ELR (cell line): ENCODE data around the gene AHNAK2.

ENCODE experiments used
- DNase-seq: peaks from one replicate; pipeline ENCODE4 v3.0.0-alpha.2; 2015; ENCODE audit warnings: low read depth

The AHNAK2 gene

DNA sequence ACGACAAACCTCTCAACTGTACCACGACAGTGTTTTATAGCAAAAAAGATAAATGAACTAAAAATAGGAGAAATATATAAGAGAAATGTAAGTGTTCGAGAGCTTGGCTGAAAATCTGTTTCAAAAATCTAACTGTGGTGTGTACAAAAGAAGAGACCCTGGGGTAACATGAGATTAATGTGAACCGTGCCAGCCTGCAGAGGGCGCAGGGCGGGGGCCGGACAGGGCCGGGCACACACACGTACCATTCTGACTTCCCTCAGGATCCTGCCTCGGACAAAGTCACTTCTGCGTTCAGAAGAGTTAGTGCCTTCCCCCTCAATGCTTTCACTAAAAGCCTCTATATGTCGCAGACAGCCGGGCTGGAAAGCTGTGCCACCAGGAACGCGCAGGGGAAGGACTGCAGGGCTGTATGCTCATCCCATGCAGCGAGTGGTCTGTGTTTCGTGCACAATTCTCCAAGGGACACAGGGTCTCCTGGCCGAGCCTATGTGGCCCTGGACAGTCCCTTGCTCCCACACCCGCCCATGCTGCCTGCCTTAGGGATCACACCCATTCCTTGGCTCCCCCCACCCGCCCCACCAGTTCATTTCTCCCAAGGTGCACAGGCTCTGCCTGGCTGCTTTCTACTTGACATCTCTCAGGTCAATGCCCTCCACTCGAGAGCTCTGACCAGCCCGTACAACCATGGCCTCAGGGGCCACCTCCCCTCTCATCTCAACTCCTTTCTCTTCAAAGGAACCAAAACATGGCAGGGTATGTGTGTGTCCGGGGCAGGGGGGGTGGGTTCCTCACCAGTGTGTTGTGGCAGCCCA lies 34.2 kb upstream of the AHNAK2 start:
- DNase-seq = no peak

DNA sequence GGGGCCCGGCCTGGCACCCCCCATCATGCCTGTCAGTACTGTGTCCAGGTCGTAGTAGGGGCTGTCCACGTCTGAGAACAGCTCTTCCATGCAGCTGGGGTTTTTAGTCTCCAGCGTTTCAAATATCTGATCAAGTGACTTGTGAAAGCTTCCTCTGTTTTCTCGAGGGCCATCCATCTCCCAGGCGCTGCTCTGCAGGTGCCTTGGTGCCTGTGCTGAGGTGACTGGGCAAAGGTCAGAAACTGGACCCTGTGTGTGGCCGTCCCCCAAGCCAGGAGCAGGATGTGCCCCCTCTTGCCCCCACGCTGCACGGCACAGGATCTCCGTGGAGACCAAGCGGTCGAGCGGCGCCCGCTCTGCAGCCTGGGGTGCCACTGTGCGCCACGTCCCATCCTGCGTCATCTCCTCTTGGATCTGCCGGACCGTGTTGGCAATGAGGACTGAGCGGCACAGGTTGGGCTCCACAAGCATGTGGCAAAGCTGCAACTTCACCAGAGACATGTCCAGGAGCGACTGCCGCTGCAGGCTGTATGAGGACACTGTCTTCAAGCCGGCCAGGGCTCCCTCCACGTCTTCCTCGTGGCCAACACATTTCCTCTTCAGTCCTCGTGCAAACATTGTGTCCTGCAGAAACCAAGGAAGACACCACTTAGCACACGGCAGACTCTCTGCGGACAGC lies 33.3 kb upstream of the AHNAK2 start:
- no peak for DNase-seq

- no peak for DNase-seq
Observed at GRCh38 chr14:105010891-105011291, 32.7 kb upstream of the AHNAK2 start.

DNA sequence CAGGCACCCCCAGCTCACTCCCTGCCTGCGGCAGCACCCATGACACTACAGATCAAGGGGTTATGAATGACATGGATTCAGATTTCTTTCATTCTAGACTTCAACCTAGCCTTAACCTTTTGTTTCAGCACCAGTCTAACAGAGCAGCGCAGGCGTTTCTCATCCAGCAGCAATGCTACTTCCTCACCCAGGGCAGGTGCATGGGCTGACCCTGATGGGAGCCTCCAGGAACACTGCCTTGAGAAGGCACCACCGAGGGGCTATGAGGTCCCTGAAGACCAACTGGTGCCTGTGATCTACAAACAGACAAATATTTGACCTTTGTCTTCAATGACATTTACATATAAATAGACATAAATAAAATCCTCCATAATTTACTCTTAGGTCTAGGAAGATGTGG lies 31.9 kb upstream of the AHNAK2 start:
- DNase-seq = no peak

GRCh38 chr14:105007593-105008264 lies 29.6 kb upstream of the AHNAK2 start:
- no peak for DNase-seq

GRCh38 chr14:105006831-105007592 lies 28.8 kb upstream of the AHNAK2 start:
- no peak for DNase-seq

- no peak for DNase-seq
Observed at GRCh38 chr14:105005929-105006830, 28.0 kb upstream of the AHNAK2 start.

DNA sequence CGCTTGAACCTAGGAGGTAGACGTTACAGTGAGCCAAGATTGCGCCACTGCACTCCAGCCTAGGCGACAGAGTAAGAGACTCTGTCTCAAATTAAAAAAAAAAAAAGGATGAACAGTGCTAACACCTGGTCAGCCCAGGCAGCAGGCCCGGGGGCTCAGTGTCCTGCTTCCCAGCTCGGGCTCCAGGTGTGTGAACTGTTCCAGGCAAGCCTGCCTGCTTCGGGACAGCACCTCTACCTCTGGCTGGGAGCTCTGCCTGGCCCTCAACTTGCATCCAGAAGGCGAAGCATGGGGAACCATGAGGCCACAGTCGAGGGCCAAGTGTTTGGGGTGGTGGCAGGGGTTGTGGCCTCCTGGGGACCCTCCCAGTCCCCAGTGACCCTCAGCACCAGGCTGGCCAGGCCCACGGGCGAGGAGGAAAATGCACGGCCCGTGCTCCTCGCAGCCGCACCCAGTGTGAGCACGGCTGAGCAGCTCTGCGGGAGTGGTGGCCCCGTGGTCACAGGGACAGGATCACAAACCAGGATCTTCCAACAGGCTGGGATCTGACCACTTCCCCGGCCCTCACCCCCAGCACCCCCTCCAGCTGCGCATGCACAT lies 27.3 kb upstream of the AHNAK2 start:
- DNase-seq = no peak

DNA sequence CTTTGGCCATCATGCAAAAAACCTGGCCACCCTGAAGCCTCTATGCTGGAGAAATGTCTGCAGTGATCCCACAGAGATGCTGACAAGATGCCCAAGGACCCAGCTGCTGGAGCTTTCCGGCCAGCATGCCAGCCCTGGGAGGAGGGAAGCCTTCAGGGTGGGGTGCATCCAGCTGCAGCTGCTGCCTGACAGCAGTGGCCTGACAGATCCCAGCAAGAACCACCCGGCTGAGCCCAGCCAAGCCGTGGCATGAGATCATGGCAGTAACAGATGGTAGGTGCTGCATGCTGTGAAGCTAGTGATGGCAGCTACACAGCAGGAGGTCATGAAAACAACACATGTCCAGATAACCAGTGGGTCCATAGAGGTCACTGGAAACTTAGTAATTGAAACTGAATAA lies 21.2 kb upstream of the AHNAK2 start:
- no peak for DNase-seq

DNA sequence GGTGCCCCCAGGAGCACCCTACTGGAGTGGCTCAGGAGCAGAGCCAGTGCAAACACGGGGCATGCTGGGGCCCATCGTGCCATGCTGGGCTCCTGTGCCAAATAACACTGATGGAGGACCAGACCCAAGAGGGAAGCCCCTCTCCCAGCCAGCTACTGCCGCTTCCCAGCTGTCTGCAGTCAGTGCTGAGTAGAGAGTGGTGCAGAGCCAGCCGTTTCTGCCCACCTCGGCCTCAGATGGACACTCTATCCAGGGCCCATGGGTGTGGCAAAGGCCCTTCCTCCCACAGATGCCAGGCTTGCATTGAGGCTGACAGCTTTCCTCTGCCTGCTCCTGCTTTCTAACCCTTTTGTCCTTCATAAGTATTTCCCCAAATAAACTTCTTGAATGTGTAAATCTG lies 20.6 kb upstream of the AHNAK2 start:
- DNase-seq = no peak

DNA sequence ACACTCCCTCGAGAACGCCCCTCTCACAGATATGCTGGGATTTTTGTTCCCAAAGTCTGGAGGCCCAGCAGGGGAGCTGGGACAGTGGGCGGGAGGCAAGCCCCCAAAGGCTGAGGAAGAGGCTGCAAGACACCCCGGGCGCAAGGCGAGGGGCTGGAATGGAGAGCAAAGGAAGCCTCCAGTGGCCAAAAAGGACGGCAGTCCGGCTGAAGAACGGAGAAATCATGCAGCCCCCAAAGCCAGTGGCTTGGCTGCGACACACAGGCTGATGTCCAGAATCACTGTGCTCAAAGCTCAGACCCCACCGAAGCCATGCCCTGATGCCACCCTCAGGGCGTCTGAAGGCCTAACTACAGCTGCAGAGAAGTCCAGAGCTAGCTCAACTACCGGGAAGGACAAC lies 18.3 kb upstream of the AHNAK2 start:
- no peak for DNase-seq

DNA sequence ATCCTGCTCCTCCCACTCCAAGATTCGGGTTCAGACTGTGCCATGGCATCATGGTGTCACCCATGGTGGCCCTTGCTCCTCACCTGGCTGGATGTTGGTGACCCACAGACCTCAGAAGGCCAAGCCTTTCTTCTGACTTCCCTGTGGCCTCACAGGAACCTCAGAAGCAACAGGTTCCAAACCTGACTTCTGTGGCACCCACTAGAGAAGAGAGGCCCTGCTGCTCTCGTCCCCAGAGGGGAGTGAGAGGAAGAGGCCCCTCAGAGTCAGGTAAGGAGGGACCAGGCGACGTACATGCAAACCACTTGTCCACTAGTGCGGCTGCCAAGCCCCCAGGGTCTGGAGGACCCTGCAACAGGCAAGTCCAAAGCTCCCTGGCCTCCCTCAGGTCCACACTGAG lies 17.9 kb upstream of the AHNAK2 start:
- no peak for DNase-seq

- no peak for DNase-seq
Observed at GRCh38 chr14:104994978-104995377, 16.8 kb upstream of the AHNAK2 start.

- no peak for DNase-seq
Observed at GRCh38 chr14:104993808-104994591, 15.8 kb upstream of the AHNAK2 start.

DNA sequence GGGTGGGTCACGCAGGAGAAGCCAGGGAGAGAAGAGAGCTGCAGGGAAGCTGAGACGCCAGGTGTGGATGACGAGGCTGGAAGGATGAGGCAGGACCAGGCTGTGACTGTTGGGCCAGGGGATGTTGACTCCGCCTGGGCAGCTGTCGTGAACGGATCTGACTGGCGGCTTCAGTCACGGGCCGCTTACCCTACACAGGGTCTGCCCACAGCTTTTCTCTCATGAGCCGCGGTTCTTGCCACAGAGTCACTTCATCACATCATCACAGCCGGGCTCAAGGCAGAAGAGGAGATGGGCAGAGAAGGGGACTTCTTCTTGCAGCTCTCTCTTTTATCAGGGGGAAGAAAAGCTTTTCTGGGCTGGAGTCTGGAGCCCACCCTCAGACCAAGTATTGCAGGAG lies 15.1 kb upstream of the AHNAK2 start:
- DNase-seq = no peak

DNA sequence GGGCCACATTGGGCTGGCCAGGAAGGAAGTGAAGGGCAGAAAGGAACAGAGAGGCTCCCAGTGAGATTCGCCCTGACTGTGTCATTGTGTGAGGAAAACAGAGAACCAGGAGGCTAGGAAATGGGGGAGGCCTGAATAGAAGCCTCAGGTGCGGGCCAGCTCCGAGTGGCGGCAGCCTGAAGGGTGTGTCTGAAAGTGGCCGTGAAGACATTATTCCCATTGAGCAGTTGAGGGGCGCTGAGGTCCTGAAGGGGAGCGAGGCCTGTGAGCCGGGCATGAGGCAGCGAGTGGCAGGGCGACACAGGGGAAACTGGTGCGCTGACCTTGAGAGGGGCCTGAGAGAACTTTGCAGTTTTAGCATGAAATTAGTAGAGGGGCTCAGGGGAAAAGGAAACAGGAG lies 14.3 kb upstream of the AHNAK2 start:
- no peak for DNase-seq

GRCh38 chr14:104991896-104992230 lies 13.7 kb upstream of the AHNAK2 start:
- DNase-seq = no peak

DNA sequence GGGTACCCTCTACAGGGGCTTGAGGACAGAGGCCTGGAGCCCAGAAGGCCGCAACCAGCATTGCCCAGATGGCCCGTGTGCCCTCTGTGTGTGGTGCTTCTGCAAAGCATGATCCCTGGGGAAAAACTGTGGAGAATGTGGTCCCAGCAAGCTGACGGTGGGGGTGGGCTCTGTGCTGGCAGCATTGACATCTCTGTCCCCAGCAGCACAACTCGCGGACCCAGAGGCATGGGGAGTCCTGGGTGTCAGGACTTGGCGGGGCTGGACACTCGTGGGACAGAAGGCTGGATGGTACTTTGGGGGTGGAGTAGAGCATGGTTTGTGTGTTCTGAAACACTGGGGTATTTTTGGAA lies 11.8 kb upstream of the AHNAK2 start:
- no peak for DNase-seq

DNA sequence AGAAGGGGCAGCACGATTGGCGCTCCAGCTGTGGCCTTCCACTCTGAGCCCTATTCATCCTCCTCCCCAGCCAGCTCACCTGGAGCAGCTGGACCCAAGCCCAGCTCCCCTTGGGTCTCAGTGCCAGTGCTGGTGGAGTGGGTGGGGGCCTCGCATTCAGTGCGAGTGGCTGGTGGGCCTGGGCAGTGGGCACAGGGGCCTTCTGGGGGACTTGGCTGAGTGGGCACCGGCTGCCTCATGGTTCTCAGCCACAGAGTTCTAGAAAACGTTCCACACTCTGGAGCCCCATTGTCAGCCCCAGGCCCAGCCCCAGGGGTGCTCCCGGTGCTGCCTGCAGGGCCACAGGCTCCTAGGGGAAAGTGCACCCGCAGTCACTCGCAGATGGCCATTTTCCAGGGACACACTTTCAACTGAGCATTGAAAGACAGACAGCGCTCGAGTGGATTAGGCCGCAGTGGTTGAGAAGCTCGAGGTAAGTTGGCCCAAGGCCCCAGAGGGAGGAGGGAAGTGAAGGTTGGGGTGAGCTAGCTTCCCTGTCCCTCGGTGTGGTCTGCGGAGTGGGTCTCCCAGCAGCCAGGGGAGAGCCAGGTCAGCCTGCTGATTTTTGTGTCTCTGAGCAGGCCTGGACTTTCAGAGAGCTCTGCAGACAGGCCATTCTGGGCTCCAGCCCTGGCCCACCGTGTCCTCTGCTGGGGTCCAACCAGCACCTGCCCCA lies 11.2 kb upstream of the AHNAK2 start:
- DNase-seq = no peak
